Pulmonary artery endothelial cell (primary cell): ENCODE data around the gene SYK. TPM values are rescaled to one million over a fixed set of nuclear protein-coding genes. Genes with fewer than 3 reads are reported as not detected.

ENCODE experiments used
- DNase-seq: peaks from one replicate; pipeline ENCODE4 v3.0.0-alpha.2; 2011; ENCODE audit warnings: low read depth, low spot score
- total RNA-seq: library from RNA; depleted of rRNA; stranded (reverse); fragments of >200 nt; gene quantifications from 2 replicates; pipeline ENCODE4 v1.2.3, GENCODE V29; 2014

The SYK gene
- total RNA-seq, 1 donor from 2014 or later, result 0.07 TPM

DNA sequence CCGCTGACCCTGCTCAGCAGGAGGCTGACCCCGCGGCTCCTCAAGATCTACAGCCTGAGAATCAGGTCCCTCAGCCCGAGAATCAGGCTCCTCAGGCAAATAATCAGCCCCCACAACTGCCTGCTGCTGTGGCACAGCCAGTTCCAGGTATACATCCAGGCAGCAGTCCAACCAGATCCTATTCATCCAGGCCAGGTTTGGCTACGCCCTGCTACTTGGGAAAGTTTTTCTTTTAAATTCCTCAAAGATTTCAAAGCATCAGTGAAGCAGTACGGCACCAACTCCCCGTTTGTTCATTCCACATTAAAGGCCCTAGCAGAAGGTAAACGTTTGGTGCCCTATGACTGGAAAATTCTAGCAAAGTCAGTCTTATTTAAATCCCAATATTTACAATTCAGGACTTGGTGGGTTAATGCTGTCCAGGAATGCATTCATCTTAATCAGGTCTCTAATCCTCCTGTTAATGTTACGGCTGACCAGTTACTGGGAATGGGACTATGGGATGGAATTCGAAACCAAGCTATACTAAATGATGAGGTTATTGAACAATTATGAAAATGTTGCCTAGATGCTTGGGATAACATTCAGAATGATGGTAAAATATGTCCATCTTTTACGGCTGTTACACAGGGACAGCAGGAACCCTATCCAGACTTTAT, 102.3 kb downstream of the SYK start:
- no peak for DNase-seq

DNA sequence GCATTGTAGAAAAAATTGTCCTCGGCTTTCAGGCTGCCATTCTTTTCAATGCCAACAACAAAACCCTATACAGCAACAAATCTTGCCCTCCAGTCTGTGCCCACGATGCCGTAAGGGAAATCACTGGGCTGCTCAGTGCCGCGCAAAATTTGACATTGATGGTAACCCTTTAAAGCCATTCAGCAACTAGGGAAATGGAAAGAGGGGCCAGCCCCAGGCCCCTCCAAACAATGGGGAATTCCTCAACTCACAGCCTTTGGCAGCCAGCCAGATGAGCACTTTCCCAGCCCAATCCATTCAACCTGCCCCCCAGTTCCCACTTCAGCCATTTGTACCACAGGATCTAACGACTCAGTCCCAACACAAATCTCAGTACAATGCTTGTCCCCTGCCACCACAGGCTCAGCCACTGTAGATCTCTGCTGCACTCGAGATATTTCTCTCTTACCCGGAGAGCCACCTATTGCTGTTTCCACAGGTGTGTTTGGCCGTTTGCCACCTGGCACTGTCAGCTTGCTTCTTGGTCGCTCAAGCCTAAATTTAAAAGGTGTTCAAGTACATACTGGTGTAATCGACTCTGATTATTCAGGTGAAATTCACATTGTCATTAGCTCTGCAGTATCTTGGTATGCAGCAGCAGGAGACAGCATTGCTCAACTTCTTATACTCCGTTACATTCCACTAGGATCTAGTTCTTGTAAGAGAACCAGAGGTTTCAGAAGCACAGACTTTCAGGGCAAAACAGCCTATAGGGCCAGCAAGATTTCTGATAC, 103.3 kb downstream of the SYK start:
- no peak for DNase-seq

DNA sequence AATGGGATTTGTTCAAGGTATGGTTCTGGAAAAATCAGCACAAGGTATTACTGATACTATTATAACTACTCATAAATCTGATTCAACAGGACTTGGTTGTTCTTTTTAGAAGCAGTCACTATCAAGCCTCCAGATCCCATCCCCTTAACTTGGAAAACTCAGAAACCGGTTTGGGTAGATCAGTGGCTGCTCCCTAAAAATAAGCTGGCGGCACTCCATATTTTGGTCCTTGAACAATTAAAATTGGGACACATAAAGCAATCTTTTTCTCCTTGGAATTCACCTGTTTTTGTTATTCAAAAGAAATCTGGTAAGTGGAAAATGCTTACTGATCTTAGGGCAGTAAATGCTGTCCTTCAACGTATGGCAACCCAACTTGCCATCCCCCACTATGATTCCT, 104.2 kb downstream of the SYK start:
- no peak for DNase-seq

DNA sequence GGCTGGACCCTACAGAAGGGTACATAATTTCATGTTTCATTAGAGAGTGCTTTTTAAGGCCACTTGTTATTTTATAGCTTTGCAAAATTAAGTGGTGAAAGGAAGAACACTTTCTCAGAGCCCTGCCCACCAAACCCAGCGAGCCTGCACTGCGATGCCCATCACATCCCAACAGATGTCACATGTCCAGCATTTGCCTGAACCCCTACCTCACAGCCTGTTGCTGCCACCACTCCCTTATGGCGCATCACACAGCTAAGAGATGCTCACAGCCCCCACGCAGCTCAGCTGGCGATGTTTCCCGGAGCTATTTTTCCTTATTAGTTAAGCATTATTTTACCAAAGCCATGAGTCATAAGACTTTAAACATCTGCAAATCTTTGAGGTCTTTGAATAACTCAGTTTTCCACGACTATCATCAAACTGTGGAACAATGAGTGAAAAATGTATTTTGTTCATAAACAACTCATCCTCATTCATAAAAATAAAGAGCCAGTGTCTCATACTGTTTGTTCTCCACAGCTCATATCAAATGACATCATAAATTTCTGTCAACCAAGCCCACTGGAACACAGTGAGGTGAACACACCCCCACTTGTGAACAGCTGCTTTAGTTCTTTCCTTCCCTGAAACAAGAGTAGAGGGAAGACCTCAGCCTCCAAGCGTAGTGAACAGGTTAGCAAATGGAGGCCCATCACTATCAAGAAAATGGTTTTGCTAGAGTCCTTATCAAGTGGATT, 104.9 kb downstream of the SYK start:
- no peak for DNase-seq

DNA sequence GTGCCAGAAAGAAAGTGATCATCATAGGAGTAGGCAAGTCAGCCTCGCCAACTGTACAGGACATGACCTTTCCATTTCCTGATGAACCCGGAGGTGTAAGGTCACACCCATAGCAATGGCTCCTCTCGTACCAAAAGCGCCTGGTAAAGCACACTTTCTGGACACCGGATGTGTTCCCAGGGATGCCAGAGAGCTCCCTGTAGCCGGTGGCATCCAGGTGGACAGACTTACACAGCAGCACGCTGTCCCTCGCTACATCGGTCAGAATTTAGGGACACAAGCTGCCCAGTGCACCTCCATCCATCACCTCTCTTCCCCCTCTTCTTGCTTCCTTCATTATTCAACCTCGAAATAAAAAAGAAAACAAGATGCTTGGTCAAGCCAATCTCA, 105.4 kb downstream of the SYK start:
- no peak for DNase-seq

DNA sequence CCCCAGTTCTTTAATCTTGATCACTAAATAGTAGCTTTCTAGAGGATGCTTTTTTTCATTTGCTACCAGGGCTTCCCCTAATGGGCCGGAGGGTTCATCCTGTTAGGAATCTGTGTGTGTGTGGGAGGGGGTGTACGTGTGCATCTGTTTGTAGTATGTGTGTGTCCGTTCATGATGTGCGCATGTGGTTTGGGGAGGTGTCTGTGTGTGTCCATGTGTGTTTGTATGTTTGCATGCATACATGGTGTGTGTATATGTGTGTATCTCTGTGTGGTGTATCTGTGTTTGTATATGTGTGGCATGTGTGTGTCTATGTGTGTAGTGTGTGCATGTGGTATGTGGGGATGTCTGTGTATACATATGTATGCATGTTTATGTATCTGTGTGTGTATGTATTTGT, 106.2 kb downstream of the SYK start:
- no peak for DNase-seq

DNA sequence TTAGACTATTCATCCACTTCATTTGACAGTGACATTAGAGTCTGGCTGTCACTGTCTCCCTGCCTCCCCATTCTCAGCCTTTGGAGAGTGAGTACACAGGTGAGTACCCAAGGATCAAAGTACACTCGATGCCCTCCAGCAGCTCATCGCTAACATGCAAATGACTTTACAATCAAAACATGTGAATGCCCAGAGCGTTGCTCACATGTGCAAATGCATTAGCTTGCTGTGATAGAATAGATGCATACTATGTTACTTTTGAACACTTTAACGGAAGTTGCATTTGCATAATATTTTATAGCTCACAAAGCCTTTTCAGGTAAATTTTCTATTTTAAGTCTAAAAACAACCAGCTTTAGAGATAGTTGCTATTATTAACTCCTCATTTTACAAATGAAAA, 107.6 kb downstream of the SYK start:
- DNase-seq, result no peak

DNA sequence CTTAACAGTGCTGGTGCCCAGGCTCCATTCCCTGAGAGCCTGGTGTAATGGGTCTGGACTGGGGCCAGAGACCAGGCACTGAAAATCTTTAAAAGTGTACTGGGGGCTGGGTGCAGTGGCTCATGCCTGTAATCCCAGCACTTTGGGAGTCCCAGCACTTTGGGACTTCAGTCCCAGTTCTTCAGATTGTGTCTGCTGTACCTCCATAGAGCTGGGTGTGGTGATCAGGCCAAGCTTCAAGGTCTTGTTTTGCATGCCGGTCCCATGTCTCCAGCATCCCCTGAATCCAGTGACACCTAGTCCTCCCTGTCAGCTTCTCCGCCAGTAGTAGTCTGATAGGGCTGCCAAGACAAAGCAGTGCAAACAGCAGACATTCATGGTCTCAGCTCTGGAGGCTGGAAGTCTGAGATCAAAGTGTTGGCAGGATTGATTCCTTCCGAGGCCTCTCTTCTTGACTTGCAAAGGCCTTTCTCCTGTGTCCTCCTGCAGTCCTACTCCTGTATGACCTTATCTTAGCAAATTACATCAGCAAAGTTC, 108.2 kb downstream of the SYK start:
- no peak for DNase-seq

DNA sequence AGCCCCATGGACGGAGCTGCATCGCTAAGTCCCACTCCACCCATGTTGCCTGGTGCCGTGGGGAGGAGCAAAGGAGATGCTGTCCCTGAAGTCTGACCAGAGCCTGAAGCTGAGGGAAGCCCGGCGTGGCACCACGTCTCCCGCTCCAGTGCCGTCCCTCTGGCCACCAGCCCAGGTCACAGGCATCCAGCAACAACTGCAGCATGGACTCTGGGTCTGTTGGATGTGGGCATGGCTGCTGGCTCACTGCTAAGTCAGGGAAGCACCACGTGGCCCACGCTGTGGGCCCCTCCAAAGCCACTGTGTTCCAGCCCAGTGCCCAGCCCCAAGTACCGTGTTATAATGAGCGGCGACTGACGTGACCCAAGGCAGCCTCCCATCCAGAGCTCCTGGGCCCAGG, 112.6 kb downstream of the SYK start:
- no peak for DNase-seq

DNA sequence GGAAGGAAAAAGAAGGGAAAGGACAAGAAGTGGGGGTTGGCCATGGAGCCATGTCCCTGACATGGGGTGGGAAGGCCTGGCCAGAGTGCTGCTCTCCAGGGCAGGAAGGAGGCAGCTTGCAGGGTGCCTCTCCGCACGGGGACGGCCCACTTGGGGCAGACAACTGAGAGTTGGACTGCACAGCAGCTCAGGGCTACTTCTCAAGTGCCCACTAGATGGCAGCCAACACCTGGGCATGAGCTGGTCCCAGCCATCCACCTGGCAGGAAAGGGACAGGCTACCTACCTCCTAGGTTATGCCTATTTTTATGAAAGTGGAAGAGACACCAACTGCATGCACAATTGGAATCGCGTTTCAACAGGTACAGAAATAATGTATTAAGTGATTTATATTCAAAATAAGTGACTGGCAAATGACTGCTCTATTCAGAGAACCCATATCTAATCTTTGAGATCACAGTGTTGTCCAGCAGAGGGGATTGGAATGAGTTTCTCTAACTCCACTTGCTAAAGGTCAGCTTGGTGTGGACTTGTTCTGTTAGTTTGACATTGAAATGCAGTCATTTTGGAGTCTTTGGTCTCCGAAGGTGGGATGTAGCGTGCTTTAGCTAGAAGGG, 113.4 kb downstream of the SYK start:
- DNase-seq, result peak; percentile 33

DNA sequence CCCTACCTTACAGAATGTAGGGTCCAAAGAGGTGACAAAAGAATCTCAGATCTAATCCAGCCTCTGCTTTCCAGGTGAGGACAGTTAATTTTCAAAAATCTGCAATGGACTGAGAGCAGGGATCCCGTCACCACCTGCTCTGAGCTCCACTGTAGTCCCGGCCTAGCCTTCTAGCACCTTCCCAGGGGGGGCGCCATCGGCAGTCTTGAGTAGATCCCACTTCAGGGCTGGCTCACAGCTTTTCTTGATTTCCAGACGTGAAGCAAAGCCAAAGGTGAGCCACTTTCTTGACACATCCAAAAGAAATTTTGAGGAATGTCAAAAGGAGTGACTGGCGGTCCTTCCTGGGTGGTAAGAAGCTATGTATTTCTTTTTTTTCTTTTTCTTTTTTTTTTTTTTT, 114.1 kb downstream of the SYK start:
- no peak for DNase-seq

DNA sequence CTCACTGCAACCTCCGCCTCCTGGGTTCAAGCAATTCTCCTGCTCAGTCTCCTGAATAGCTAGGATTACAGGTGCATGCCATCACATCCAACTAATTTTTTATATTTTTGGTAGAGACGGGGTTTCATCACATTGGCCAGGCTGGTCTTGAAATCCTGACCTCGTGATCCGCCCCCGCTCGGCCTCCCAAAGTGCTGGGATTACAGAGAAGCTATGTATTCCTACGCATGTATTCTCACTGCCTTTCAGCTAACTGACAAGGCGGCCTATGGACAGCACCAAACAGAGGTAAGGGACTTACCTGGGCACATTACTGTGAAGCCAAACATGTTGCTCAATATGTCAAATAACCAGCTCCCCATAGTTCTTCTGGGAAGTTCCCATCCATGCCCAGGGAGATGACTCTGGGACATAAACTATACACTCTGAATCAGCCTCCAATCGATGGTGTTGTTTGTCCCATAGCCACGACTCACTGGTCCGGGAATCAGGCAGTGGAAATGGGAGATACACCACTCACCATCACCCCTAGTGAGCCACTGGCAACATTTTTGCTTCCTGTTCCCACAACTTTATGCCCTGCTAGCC, 114.6 kb downstream of the SYK start:
- no peak for DNase-seq

DNA sequence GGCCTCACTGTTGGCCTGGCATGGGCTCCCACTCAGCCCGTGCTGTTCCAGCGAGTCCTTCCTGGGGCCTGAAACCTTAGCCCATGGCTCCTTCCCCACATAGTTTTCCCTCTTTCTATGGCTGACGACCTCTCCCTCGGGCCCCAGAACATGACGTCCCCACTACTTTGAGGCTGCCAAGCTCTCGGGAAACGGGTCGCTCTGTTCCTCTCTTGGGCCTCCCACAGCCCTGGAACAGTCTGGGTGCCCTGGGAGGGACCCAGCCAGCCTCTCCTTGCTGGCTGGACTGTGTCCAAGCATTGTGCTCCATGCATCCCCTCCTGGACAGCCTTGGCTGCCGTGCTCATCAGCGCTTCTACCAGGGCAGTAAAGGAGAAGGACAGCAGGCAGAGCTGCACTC, 118.3 kb downstream of the SYK start:
- no peak for DNase-seq

DNA sequence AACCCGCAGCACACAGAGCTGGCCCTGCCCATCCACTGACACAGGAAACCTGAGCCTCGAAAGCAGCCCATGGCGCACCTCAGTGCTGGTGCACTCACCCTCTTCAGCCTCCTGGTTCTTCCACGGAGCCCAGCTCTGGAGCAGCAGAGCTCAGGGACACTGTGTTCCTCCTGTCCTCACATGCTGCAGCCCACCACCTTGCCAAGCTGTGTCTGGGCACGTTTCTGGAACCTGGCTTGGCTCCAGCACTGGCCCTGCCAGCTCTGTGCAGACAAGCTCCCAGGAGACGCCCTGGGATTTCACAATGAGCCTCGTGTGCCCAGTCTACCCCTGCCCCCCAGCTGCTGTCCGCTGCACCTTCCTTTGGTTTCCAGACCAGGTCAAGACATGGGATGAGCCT, 119.5 kb downstream of the SYK start:
- no peak for DNase-seq

DNA sequence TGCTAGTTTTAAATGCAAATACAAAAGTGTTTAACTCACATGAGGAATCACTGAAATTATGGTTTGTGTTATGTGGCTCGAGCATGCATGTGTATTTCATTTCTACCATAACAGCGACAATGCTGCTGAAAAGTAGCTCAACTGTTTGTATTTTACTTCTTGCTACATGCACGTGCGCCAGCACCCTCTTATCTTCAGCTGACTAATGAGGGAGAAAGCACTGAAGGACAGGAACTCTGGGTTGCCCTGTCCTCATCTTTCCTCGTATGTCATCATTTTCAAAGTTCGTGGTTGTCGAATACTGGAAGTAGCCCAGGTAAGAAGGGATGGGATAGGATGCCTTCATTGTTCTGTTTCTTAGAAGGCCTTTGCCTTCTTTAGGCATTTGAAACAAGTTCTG, 120.3 kb downstream of the SYK start:
- DNase-seq, result no peak

DNA sequence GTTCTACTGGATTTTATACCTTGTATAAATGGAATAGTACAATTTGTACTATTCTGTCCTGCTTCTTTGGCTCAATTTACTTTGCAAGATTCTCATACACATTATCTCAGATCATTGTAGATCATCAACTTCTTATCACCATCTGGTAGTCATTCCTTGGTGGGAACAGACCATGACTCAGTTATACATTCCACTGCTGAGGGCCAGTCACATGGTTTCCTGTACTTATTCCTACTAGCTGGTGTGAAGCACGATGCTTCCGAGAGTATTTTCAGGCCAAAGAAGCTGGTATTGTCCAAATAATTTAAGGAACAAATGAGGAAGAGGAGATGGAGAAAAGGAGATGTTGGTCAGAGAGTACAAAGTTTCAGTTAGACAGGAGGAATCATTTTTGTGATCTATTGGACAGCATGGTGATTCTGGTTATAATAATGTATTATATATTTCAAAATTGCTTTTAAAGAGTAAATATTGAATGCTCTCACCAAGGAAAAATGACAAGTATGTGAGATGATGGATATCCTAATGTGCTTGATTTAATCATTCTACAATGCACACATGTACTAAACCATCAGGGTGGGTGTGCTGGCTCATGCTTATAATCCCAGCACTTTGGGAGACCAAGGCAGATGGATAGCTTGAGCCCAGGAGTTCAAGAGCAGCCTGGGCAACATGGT, 124.1 kb downstream of the SYK start:
- DNase-seq, result peak; percentile 24

DNA sequence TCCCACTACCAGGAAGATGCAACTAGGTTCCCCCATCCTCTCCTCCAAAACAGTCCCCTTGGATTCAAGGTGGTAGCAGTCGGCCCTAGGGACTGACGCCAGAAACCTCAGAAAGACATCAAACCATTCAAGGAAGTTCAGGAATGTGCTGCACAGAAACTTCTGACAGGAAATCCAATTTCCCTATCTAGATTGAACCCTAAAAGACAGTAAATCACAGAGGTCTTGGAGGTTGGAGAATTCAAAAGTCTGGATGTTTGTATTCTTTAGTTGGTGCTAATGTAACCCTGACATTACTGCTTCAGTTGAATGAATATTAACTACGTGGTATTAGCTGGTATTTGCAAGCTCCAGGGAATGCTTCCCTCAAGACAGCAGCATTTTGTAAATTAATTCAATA, 125.3 kb downstream of the SYK start:
- DNase-seq, result no peak

DNA sequence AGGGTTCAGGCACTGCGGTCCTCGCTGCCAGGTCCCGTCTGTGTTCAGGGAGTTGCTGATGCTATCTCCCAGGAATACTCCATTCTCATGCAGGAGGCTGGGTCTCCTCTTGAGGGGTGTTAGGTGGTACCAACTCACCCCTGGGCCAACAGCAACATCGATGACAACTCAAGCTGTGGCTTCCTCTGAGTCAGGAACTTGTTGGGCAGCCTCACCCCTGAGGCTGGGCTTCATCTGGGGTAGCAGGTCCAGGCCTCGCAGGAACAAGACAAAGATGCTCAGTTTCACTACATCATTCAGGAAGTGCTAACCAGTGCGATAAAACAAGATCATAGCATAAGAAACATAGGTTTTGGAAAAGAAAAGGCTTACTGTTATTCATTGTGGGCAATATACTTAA, 125.9 kb downstream of the SYK start:
- no peak for DNase-seq

DNA sequence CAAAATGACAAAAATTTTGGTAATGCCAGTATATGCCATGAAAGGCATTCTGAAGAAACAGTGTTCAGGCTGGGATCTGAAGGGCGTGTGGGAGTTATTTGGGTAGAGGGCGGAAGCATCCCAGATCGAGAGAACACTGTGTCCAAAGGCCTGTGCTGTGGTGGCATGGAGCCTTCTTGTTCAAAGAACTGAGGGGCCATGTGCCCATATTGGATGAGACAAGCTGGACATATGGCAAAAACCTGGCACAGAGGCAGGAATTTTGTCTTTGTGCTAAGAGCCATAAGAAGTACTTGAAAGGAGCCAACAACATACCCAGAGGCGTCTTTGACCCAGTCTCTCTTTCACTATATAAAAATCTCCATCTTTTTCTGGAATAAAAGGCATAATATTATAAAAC, 128.0 kb downstream of the SYK start:
- no peak for DNase-seq

DNA sequence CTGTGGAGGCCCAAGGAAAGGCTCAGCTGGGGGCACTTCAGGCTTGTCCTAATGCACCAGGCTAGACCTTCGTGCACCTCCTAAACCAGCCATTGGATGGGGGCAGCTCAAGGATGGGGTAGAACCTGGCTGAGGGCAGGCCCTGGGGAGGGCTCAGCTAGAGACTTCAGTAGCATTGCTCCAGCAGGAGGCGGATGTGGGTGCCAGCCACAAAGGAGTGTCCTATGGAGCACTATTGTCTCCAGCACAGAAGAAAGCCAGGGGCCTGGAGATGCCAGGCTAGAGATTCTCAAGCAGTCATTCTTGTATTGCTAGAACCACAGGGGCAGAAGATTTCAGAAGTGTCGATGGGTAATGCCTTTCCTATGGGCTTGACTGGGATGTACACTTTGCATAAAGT, 131.8 kb downstream of the SYK start:
- no peak for DNase-seq

DNA sequence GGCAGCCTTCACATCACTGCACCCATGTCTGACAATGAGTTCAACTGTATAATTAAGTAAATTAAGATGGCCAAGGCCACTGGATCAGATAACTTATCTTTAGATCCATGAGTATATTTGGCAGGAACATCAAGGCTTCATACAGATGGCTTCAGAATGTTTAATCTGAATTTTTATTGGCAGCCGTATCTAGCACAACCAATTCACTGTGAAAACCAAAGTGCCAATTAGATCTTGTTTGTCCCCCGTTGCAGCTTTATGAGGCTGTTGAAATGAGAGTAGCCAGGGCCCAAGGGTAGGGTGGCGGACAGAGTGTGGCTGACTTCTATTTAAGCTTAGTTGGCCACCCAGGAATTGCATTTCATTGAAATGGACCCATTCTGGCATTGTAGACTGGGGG, 137.7 kb downstream of the SYK start:
- DNase-seq, result no peak
